Measurements from ENCODE around the gene IRAK4.

IRAK4 gene

DNA sequence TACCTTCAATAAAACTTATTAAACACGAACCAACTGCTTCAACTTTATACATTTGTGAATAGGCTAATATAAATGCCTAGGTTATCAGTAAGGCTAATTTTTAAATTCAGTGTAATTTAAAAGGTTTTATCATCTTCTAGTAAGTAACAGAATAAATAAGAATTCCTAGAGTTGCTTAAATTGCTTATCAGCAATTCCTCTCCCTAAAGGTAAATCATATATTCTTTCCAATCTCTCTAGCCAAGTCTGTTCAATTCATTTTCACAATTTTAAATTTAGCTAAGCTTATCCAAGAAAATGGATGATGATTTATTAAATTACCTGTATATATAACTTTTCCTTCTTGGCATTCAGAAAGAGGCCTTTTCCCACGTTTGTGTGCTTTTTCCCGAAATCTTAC is 4.7 kb upstream of the IRAK4 start:
- TF ChIP-seq GATA3 (IDR thresholded peaks at IDR 0.05; ENCODE audit: low read depth, low read length) (no peak), GATA2 (IDR thresholded peaks at IDR 0.05; ENCODE audit: low read depth, low read length) (no peak)

DNA sequence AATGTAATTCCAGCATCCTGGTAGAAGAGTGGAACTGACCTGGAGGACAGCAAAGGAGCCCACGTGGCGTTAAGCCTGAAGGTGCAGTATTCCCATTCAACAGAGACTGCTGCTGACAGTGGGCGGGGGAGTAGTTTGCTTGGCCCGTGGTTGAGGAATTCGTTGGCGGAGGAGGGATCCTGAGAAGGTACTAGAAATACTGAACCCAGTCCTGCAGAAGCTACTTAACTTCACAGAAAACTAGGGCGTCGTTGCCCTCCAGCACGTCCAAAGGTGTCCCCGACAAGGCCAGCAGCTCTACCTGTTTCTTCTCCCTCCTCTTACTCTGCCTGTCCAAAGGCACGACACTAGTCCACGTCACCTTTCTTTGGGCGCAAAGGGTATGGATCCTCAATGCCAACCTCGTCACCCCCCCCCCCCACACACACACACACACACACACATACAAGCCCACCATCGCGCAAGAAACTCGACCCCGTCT is 464 bp upstream of the IRAK4 start:
- no peak for TF ChIP-seq GATA3 (IDR thresholded peaks at IDR 0.05; ENCODE audit: low read depth, low read length)
- no peak for TF ChIP-seq GATA2 (IDR thresholded peaks at IDR 0.05; ENCODE audit: low read depth, low read length)

DNA sequence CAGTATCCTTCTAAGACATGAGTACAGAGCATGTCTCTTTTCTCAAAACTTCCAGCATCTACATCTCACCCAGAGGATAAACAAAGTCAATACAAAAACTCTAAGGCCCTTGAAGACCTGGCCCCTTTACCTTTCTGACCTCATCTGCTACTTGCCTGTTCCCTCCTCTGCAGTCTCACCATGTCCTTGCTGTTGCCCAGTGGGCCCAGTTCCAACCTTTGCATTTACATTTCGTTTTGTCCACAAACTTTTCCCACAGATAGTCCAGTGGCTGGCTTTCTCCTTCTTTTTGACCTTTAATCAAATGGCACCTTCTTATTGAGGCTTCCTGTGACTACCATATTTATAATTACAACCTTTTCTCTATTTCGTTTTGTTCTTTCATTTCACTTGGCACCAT is 1.6 kb downstream of the IRAK4 start:
- TF ChIP-seq GATA2 (IDR thresholded peaks at IDR 0.05; ENCODE audit: low read depth, low read length) (no peak), GATA3 (IDR thresholded peaks at IDR 0.05; ENCODE audit: low read depth, low read length) (no peak)

DNA sequence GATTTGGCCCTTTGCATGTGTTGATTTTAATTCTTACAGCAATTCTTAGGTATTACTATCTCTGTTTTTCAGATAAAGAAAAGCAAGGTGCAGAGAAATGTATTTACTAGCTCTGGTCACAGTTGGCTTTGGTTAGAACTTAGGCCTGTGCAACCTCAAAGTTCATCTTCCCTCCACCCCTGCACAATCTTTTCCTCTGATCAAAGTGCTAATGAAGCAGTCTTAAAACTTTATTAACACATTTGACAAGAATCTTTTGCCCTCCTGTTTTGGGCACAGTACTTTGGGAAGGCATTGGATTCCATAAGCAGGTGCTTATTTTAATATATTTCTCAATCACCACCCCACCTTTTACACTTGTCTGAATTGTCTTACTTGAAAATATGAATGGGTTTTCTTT is 2.7 kb downstream of the IRAK4 start:
- no peak for TF ChIP-seq GATA2 (IDR thresholded peaks at IDR 0.05; ENCODE audit: low read depth, low read length)
- TF ChIP-seq GATA3 (IDR thresholded peaks at IDR 0.05; ENCODE audit: low read depth, low read length), result no peak

DNA sequence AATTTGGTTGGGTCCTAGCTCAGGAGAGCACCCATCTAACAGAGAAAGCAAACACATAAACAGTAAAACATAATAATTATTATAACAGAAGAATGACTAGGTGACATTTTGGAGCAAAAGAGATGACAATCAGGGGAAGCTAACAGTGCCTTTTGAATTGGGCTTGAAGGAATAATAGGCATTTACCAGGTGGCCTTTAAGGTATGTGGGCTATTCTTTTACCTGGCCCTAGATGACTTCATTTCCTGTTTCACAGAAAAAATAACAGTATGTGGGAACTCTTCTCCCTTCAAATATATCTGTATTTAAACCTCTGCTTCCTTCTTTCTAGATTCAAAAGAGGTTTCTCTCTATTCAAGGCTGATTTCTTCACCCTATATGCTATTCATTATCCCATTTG is 3.8 kb downstream of the IRAK4 start:
- no peak for TF ChIP-seq GATA2 (IDR thresholded peaks at IDR 0.05; ENCODE audit: low read depth, low read length)
- no peak for TF ChIP-seq GATA3 (IDR thresholded peaks at IDR 0.05; ENCODE audit: low read depth, low read length)

DNA sequence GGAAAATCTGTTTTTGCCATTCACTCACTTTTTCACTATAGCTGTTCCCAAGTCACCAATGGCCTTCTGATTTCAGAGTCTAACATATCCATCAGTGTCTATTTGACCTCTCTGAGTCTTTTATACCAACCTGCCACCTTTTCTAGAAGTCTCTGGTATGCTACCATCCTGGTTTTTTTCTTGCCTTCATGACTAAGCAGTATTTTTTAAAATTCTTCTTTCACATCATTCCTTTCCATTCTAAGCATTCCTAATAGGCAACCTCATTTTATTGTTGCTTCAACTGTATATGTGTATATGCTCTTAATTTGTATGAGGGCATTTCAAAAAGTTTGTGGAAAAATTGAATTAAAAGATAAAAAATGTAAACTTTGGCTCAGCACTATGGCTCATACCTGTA is 5.0 kb downstream of the IRAK4 start:
- TF ChIP-seq GATA2 (IDR thresholded peaks at IDR 0.05; ENCODE audit: low read depth, low read length) (no peak), GATA3 (IDR thresholded peaks at IDR 0.05; ENCODE audit: low read depth, low read length) (no peak)

DNA sequence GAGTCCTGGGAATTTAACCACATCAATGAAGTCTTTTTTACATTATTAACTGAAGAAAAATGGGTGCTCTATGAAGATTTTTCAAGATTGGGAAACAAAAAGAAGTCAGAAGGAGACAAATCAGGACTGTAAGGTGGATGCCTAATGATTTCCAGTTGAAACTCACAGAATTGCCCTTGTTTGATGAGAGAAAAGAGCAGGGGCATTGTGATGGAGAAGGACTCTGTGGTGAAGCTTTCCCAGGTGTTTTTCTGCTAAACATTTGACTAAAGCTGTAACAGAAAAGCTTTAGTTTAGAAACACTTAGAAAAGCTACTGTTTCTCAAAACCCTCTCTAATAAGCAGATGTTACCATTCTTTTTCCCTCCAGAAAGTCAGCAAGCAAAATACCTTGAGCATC is 5.8 kb downstream of the IRAK4 start:
- TF ChIP-seq GATA2 (IDR thresholded peaks at IDR 0.05; ENCODE audit: low read depth, low read length) (no peak), GATA3 (IDR thresholded peaks at IDR 0.05; ENCODE audit: low read depth, low read length) (no peak)

DNA sequence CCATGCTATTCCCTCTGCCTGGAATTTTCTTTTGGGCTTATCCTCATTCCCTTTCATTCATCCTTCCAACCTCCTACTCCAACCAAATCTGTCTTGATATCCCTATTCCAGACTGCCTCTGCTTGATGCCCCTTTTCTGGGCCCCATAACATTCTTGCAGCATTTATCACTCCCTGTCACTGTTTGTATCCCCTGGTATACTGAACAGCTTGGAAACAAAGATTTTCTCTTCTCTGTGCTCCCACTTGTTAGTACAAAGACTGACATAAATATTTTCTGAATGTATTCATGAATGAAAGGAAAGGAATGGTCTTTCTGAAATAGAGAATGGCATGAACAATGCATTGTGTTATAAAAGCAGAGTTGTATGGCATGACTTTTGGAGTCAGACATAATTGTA is 7.5 kb downstream of the IRAK4 start:
- TF ChIP-seq GATA2 (IDR thresholded peaks at IDR 0.05; ENCODE audit: low read depth, low read length) (no peak), GATA3 (IDR thresholded peaks at IDR 0.05; ENCODE audit: low read depth, low read length) (no peak)

DNA sequence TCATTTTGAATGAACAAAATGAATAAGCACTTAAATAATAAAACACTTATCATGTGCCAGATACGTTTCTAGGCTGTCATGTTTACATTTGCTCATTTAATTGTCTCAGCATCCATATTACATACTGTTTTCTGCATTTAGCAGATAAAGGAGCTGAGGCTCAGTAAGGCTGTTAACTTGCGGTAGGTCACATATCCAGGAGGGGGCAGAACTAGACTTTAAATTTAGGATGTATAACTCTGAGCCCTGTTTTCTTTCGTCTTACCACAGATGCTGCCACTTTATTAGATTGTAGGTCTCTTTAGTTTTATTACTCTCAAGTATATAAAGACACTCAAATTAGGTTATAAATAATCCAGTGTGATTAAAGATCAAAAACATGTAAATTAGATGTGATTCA is 17.7 kb downstream of the IRAK4 start:
- TF ChIP-seq GATA3 (IDR thresholded peaks at IDR 0.05; ENCODE audit: low read depth, low read length) (no peak), GATA2 (IDR thresholded peaks at IDR 0.05; ENCODE audit: low read depth, low read length) (no peak)

DNA sequence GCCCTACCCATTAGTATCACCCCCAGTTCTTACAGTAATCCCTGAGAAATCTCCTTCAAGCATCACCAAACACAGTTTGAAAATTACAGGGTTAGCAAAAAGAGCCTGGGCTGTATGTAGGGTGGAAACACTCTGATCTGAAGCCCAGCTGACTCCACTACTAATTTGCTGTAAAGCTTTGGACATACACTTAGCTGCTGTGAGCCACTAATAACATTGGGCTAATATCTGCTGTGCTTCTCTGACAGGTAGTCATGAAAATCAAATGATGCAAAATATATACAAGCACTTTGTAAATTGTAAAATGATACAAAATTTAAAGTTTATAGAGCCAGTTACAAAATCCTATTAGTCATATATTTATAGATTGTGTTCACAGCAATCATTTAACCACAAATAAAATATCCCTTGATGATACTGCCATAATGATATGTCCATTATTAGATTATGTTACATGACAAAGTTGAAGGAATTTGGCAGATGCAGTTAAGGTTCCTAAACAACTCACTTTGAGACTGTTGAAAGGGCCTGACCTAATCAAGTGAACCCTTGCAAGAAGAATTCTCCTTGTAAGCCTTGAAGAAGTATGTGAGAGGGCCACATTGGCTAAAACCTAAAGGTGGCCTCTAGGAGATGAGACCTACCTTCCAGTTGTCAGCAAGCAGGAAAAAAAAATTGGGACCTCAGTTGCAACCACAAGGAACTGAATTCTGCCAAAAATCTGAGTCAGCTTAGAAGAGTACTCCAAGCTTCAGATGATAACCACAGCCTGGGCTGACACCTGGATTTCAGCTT is 28.3 kb downstream of the IRAK4 start:
- no peak for TF ChIP-seq GATA3 (IDR thresholded peaks at IDR 0.05; ENCODE audit: low read depth, low read length)
- TF ChIP-seq GATA2 (IDR thresholded peaks at IDR 0.05; ENCODE audit: low read depth, low read length), result no peak

DNA sequence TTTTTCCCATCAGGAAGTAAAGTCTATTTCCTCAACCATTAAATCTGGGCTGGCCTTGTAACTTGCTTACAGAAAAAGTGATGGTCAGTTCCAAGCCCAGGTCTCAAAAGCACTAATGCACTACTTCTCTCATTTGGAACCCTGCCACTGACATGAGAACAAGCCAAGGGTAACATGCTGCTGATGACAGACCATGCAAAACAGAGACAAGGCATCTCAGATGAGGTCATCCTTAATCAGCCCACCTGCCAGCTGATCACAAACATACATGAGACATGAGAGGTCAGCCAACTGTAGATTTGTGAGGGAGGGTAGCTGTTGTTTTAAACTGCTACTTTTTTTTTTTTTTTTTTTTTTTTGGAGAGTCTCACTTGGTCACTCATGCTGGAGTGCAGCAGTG is 31.2 kb downstream of the IRAK4 start:
- TF ChIP-seq GATA3 (IDR thresholded peaks at IDR 0.05; ENCODE audit: low read depth, low read length) (no peak), GATA2 (IDR thresholded peaks at IDR 0.05; ENCODE audit: low read depth, low read length) (no peak)

DNA sequence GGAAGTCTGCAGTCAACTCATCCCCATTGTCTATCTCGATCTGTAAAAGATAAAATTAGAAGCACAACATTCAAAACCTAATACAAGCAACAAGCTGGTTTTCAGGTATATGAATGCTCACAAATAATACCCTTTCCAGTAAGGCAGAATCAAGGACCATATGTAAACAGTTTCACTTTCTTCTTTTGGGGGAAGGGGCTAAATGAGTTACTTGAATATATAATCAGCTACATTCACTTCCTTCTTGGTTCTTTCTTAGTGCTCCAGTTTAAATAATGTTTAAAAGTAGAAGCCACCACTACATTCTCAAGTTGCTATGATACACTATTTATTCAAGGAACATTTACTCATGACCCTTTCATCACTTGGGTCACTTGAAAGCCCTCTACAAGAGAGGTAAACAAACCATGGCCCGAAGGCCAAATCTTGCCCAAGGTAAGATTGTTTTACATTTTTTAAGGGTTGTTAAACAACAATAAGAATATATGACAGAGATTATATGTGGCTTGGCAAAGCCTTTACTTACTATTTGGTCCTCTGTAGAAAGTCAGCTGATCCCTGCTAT is 37.0 kb downstream of the IRAK4 start:
- TF ChIP-seq GATA2 (IDR thresholded peaks at IDR 0.05; ENCODE audit: low read depth, low read length) (no peak), GATA3 (IDR thresholded peaks at IDR 0.05; ENCODE audit: low read depth, low read length) (no peak)

DNA sequence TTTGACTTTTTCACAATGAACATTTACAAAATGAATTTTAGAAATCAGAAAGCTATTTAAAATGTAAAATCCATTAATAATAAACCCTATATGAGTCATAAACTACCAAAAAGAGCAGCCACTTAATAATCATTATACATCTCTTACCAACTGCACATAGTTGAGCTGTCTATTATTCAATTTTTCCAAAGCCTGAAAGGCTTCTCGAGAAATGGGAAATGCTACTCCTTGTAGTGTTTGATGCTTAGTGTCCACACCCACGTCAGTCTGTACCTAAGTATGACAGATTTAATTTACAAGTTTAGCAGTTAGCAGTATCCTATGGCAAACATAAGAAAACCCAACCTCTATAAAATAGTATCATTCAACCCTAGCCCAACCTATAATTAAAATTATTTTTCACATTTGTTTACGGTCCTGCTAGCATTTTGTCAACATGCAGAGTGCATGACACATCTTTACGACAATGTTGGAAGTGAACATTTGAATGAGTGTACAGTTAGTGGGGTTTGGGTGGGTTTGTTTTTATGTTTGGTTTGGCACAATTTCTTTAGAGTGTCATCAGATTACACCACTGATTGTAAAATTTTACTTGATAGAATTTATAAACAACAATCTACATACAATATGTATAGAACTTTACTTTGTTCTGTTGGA is 38.9 kb downstream of the IRAK4 start:
- TF ChIP-seq GATA3 (IDR thresholded peaks at IDR 0.05; ENCODE audit: low read depth, low read length), result no peak
- TF ChIP-seq GATA2 (IDR thresholded peaks at IDR 0.05; ENCODE audit: low read depth, low read length), result no peak

DNA sequence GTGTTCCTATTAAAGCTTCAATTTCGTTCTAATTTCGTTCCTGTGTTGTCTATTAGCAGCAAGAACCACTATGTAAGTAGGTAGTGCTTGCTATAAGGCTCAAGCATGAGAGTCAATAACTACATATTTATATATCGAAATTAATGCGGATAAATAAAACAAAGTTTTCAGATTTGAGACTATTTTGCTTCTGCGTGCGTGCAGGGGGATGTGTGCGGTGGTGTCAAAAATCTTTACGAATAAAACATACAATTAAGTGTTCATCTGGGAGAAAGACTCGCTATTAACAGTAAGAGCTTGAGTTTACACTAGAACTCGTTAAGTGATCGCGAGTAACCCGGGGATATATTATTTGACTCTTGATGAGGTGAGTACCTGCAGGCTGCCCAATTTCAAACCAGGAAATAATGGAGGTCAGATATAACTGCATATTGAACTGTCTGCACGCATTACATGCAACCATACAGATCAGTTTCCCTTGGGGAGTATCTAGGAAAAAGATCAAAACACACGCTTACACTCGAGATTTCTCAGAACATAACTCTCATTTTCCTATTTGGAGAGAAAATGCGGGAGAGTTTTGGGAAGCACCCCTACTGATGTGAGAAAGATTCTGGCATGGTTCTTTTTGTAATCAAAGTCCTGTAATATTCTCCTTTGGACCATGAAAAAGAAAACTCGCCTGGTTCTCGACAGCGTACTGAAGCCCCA is 46.6 kb downstream of the IRAK4 start:
- no peak for TF ChIP-seq GATA3 (IDR thresholded peaks at IDR 0.05; ENCODE audit: low read depth, low read length)
- no peak for TF ChIP-seq GATA2 (IDR thresholded peaks at IDR 0.05; ENCODE audit: low read depth, low read length)
